ENCODE data around the gene RGL2.

DNA sequence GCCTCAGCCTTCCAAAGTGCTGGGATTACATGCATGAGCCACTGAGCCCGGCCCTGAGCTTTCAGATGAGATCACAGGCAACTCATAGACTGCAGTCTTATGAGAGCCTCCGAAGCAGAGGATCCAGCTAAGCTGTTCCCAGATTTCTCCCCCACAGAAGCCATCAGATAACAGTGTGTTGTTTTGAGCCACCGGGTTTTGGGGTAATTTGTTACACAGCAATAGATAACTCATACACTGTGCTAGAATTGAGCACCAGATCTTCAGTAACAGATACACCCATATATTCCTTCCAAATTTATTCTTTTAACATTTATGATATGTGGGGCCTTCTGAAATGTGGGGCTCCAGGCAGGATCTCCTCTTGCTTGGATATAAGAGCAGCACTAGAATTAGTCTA, 37.8 kb upstream of the RGL2 start:
- TF ChIP-seq, protein P1, sequence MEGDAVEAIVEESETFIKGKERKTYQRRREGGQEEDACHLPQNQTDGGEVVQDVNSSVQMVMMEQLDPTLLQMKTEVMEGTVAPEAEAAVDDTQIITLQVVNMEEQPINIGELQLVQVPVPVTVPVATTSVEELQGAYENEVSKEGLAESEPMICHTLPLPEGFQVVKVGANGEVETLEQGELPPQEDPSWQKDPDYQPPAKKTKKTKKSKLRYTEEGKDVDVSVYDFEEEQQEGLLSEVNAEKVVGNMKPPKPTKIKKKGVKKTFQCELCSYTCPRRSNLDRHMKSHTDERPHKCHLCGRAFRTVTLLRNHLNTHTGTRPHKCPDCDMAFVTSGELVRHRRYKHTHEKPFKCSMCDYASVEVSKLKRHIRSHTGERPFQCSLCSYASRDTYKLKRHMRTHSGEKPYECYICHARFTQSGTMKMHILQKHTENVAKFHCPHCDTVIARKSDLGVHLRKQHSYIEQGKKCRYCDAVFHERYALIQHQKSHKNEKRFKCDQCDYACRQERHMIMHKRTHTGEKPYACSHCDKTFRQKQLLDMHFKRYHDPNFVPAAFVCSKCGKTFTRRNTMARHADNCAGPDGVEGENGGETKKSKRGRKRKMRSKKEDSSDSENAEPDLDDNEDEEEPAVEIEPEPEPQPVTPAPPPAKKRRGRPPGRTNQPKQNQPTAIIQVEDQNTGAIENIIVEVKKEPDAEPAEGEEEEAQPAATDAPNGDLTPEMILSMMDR (IDR thresholded peaks at IDR 0.05): no peak
- no peak for TF ChIP-seq POLR2AphosphoS5 (IDR thresholded peaks at IDR 0.05; ENCODE audit: low read depth, low read length)
- TF ChIP-seq SIN3A (IDR thresholded peaks at IDR 0.05; ENCODE audit: borderline replicate concordance, insufficient read depth, low read depth, low read length): no peak
- no peak for TF ChIP-seq REST (IDR thresholded peaks at IDR 0.05; ENCODE audit: insufficient read depth in 1 of 2, low read depth in 2 of 2, low read length in 1 of 2)
- TF ChIP-seq TCF7L2 (IDR thresholded peaks at IDR 0.05; ENCODE audit: low read depth, low read length): no peak
